ENCODE data around the gene TXNL4A.

The TXNL4A gene

DNA sequence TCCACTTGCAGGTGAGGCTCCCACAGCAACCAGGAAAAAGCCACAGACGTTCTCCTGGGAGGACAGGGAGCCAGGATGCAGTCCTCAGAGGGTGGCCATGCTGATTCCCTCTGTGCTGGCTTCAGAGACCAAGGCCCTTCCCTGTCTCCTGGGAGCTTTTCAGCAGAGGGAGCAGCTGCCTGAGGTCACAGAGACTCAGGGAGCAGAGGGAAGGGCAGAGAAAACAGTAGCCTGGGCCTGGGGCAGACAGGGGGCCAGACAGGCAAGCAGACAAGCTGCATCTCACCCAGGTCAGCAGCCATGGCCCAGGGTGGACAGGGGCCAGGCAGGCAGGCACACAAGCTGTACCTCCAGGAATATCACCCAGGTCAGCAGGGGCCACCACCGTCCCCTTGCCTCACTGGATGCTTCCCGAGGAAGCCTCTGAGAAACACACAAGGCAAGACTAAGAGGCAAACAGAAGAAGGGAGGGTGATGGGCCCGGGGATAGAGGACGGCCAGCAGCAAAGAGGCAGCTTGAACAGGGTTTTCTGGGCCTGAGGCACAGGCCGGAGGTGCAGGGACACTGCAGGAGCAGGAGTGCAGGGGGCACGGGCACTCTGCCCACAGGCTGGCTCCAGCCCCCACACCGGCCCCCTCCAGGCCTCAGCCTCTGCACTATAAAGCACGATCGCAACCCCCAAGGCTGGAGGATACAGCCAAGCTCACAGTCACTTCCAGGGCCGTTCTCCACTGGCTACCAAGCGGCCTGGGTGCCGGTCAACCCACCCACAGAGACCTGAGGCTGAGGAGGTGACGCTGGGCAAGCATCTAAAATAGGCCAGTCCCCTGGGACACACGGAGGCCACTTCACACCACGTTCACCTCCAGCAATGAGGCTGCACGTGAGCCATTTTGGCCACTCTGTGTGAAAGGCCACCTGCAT is 43.0 kb downstream of the TXNL4A start:
- in situ Hi-C loops (cut with HindIII; ENCODE audit: low sequenced_read_pairs): no loop called here
- no peak overlapping the region for H3K4me3 ChIP-seq (ENCODE audit: low read depth, low read length)
- no peak for DNase-seq (ENCODE audit: low read depth, low spot score)
- TF ChIP-seq, protein P1, sequence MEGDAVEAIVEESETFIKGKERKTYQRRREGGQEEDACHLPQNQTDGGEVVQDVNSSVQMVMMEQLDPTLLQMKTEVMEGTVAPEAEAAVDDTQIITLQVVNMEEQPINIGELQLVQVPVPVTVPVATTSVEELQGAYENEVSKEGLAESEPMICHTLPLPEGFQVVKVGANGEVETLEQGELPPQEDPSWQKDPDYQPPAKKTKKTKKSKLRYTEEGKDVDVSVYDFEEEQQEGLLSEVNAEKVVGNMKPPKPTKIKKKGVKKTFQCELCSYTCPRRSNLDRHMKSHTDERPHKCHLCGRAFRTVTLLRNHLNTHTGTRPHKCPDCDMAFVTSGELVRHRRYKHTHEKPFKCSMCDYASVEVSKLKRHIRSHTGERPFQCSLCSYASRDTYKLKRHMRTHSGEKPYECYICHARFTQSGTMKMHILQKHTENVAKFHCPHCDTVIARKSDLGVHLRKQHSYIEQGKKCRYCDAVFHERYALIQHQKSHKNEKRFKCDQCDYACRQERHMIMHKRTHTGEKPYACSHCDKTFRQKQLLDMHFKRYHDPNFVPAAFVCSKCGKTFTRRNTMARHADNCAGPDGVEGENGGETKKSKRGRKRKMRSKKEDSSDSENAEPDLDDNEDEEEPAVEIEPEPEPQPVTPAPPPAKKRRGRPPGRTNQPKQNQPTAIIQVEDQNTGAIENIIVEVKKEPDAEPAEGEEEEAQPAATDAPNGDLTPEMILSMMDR (IDR thresholded peaks at IDR 0.05; ENCODE audit: low read depth, low read length): no peak

DNA sequence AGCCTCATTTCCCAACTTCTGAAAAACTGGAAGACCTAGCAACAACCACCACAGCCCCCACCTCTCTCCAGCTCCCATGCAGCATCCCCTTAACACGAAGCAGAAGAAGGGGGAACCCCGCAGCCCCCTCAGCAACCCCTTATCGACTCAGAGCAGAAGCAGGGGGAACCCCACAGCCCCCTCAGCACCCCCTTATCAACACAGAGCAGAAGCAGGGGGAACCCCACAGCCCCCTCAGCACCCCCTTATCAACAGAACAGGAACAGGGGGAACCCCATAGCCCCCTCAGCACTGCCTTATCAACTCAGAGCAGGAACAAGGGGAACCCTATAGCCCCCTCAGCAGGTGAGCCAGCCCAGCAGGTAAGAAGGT is 43.6 kb downstream of the TXNL4A start:
- in situ Hi-C loops (cut with HindIII; ENCODE audit: low sequenced_read_pairs): no loop called here
- no peak overlapping the region for H3K4me3 ChIP-seq (ENCODE audit: low read depth, low read length)
- TF ChIP-seq, protein P1 (IDR thresholded peaks at IDR 0.05; ENCODE audit: low read depth, low read length): no peak
- no peak for DNase-seq (ENCODE audit: low read depth, low spot score)

DNA sequence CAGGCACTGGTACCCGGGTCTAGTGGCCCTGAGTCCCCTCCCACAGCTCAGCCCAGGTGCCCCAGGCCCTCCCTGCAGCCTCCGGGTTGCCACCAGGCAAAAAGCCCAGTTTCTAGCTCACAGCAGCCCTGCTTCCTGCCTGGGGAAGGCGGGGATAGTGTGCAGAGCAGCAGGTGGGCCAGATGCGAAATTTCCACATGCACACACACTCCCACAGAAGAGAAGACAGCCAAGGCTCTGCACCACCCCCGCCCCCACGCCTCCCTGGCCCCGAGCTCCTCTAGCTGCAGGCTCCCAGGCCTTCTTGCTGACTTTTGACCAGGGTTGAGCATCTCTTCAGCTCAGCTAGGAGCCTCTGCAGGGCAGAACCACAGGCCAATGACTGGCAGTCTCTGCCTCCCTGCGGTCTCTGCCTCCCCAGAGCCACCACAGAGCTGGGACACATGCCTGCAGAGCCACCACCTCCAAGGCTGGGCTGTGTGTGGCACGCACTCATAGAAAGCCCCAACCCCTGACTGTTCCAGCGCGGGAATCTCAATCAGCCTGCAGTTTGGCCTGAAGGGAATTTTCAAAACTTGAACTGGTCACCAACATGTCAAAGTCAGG is 44.1 kb downstream of the TXNL4A start:
- H3K4me3 ChIP-seq (ENCODE audit: low read depth, low read length): no peak overlapping the region
- TF ChIP-seq, protein P1 (IDR thresholded peaks at IDR 0.05; ENCODE audit: low read depth, low read length): no peak
- in situ Hi-C loops (cut with HindIII; ENCODE audit: low sequenced_read_pairs): no loop called here
- peak; percentile 69 for DNase-seq (ENCODE audit: low read depth, low spot score)

DNA sequence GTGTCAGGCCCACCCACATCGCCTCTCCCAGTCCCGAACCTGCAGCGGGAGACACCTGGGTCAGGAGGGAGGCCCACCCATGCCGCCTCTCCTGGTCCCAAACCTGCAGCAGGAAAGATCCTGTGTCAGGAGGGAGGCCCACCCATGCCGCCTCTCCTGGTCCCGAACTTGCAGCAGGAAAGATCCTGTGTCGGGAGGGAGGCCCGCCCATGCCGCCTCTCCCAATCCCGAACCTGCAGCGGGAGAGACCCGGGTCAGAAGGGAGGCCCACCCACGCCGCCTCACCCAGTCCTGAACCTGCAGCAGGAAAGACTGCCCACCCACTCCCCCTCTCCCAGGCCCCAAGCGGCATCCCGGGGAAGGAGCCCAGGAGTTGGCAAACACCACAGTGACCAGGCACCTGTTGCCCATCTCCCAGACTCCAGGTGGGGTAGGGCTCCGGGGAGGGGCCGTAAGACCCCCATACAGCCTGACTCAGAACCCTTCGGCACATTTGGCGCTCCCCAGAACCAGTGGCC is 44.7 kb downstream of the TXNL4A start:
- TF ChIP-seq, protein P1 (IDR thresholded peaks at IDR 0.05; ENCODE audit: low read depth, low read length): no peak
- no peak for DNase-seq (ENCODE audit: low read depth, low spot score)
- H3K4me3 ChIP-seq (ENCODE audit: low read depth, low read length): no peak overlapping the region
- in situ Hi-C loops (cut with HindIII; ENCODE audit: low sequenced_read_pairs): no loop called here

DNA sequence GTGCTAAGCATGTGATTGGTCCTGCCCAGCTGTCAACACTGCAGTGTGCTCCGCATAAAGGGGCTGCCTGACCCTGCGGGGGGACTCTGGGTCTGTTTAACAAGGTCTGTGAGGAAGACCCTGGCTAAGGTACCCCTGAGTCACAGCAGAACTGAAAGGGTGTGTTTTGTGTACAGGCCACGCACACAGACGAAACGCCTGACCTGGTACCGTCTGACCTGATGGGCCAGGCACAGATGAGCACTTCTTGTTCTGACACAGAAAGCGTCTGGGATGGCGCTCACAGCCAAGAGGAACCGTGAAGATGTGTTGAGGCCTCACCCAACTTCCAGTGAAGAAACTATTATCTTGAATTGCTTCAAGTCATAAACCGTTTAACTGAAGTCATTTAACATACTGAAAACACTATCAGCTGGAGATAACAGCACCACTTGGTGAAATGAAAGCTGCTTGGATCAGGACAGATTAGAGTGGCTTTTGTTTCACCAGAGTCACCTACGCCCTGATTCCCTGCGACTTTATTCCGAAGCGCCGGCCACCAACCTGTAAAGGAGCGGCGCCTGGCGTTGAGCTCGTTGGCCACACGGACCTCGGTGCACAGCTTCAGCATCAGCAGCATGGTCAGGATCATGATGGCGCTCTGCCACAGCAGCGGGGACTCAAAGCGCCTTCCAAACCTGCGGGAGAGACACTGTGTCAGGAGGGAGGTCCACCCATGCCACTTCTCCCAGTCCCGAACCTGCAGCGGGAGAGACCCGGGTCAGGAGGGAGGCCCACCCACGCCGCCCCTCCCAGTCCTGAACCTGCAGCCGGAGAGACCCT is 45.4 kb downstream of the TXNL4A start:
- no peak overlapping the region for H3K4me3 ChIP-seq (ENCODE audit: low read depth, low read length)
- in situ Hi-C loops (cut with HindIII; ENCODE audit: low sequenced_read_pairs): no loop called here
- TF ChIP-seq, protein P1 (IDR thresholded peaks at IDR 0.05; ENCODE audit: low read depth, low read length): no peak
- DNase-seq (ENCODE audit: low read depth, low spot score): no peak

DNA sequence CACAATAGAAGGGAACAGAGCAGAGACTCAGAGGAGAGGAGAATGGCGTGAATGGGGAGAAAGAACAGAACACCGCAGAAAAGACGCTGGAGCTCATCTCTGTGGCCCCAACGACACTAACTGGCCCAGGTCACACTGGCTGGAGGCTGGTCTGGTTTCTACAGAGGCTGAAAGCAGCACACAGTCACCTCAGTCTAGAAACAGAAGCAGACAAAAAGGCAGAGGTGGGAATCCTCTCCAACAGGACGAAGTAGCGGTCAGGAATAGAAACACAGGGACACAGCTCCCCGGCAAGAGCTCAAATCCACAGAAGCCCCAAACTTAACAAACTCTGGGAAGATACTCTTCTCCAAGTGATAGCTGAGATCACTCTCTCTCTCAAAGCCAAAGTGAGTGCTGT is 46.2 kb downstream of the TXNL4A start:
- in situ Hi-C loops (cut with HindIII; ENCODE audit: low sequenced_read_pairs): no loop called here
- TF ChIP-seq, protein P1 (IDR thresholded peaks at IDR 0.05; ENCODE audit: low read depth, low read length): no peak
- no peak overlapping the region for H3K4me3 ChIP-seq (ENCODE audit: low read depth, low read length)
- DNase-seq (ENCODE audit: low read depth, low spot score): no peak
